ENCODE results near the gene SEC62.

DNA sequence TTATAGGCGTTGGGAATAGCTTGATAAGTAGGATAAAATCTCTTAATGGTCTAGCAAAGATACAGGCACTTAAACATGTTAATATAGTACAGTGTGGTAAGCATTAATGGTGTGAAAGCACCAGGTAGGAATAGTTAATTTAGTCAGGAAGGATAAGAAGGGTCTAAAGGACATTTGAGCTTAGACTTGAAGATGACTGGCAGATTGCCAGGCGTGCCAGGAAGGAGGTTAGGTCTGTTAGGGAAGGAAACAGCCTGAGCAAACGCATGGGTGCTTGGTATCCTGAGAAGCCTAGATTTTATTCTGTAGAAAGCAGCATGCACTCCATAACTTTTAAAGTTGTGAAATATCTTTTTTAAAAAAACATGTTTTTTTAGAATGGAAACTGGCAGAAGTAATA lies 17.7 kb downstream of the SEC62 start:
- TF ChIP-seq POLR2AphosphoS5 (IDR thresholded peaks at IDR 0.05; ENCODE audit: borderline replicate concordance, low read depth, low read length) (no peak), EZH2 (IDR thresholded peaks at IDR 0.05) (no peak), FOXP2 (optimal IDR thresholded peaks at IDR 0.05; ENCODE audit: control extremely low read depth, extremely low read length, insufficient read depth) (no peak)
